Activated T-cell treated with anti-CD3 and anti-CD28 coated beads for 48 hours (primary cell): ENCODE measurements around the gene SFN.
"Not testable (repeated sequence)": the region's sequence is repeated elsewhere in the genome, so short reads cannot be mapped to it uniquely, and the experiment has no call there.

Experiments used
- DNase-seq: peaks from one replicate; pipeline ENCODE4 v3.0.0-alpha.2; 2020; ENCODE audit warnings: low read depth

Gene SFN

DNA sequence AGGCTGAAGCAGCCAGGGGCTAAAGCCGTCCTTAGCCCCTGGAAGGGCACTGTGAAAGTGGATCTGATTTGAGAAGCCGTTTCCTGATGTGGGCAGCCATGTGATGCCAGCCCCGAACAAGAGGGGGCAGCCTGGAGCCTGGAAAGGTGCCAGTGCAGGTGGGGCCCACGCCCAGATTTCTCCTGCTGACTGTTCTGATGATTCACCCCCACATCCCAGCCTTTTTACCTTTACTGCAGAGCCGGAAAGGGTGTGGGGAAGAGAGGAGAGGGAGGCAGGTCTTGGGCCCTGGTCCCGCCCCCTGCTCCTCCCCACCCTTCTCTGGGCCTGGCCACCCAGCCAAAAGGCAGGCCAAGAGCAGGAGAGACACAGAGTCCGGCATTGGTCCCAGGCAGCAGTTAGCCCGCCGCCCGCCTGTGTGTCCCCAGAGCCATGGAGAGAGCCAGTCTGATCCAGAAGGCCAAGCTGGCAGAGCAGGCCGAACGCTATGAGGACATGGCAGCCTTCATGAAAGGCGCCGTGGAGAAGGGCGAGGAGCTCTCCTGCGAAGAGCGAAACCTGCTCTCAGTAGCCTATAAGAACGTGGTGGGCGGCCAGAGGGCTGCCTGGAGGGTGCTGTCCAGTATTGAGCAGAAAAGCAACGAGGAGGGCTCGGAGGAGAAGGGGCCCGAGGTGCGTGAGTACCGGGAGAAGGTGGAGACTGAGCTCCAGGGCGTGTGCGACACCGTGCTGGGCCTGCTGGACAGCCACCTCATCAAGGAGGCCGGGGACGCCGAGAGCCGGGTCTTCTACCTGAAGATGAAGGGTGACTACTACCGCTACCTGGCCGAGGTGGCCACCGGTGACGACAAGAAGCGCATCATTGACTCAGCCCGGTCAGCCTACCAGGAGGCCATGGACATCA lies at the start of gene SFN:
SFN (plus strand) TSS at position 369 of the 904 bp plus-strand sequence; CDS start at position 433, 64 bp downstream.
- peak; percentile 58 for DNase-seq

DNA sequence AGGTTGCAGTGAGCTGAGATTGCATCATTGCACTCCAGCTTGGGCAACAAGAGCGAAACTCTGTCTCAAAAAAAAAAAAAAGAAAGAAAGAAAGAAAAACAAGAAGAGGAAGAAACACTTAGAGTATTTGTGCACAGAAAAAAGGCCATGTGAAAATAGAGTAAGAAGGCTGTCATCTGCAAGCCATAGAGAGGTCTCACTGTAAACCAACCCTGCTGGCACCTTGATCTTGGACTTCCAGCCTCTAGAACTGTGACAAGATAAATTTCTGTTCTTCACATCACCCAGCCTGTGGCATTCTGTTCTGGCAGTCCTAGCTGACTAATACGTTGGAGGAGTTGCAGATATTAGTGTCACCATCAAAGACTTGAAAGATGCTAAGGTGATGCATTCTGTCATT lies 48.6 kb upstream of the SFN start:
- no peak for DNase-seq

DNA sequence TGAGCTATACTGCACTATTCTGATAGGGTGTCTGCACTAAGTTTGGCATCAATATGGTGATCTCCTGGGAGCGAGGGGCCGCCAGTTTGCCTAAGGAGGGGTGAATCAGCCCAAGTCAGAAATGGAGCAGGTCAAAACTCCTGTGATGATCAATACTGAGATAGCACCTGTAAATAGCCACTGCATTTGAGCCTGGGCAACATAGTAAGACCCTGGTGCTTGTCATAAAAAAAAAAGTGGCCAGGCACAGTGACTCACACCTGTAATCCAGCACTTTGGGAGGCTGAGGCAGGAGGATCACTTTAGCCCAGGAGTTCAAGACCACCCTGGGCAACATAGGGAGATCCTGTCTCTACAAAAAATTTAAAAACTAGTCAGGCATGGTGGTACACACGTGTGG lies 48.1 kb upstream of the SFN start:
- DNase-seq, result no peak

DNA sequence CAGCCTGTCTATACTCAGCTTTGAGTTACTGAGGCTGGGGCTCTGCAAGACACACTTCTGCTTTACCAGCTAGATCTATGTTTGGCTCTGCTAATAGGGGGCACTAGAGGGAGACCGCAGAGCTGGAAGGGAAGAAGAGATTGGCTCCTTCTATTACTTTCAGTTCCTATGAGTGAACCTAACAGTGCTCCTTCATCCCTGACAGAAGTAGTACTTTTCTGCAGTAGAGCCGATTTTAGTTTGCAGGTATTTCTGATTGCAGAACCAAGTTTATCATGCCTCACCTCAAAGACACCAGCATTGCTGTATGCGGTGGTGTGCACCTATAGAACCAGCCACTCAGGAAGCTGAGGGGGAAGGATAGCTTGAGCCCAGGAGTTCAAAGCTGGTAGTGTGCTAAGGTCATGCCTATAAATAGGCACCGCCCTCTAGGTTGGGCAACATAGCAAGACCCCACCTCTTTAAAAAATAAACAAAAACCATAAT lies 42.1 kb upstream of the SFN start:
- DNase-seq, result no peak

DNA sequence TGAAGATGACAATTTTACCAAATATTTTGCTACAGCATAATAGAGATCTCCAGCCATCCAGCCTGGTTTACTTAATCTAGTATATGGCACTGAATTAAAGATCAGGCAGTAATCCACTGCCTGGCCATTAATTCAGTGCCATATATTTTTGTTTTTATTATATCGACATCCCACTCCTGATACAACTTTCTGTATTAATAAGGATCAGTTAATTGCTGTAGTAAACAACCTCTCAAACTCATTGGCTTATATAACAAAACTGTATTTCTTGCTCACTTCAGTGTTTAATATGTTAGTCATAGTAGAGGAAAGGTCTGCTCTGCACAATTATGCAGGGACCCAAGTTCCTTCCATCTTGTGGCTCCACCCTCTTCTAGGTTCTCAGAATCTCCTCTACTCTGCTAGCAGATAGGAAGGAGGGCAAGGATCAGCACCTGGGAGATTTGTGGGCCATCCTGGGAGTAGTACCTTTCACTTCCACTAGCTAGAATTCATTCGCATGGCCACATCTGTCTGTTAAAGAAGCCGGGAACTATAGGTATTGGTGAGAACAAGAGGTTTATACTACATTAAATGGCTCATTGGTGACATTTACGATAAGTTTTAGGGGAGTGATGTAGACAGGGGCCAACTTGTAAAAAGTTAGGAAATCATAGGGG lies 40.1 kb upstream of the SFN start:
- no peak for DNase-seq

DNA sequence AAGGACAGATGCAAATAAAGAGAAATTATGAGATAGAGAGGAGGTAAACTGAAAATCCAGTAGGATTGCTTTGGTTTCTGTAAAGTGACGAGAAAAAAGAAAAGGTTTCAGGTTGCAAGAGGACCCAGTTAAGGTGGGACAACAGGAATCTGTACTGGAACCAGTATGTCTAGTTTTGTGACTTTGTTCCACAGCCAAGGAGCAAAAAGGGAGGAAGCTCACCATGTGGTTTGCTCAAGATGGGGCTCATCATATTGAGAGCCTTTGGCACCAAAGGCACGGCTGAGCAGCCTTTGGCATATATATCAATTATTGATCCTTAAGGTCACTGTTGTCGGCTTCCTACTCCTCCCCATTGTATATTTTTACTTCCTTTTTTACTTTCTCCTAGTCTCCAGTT lies 38.2 kb upstream of the SFN start:
- DNase-seq, result no peak

DNA sequence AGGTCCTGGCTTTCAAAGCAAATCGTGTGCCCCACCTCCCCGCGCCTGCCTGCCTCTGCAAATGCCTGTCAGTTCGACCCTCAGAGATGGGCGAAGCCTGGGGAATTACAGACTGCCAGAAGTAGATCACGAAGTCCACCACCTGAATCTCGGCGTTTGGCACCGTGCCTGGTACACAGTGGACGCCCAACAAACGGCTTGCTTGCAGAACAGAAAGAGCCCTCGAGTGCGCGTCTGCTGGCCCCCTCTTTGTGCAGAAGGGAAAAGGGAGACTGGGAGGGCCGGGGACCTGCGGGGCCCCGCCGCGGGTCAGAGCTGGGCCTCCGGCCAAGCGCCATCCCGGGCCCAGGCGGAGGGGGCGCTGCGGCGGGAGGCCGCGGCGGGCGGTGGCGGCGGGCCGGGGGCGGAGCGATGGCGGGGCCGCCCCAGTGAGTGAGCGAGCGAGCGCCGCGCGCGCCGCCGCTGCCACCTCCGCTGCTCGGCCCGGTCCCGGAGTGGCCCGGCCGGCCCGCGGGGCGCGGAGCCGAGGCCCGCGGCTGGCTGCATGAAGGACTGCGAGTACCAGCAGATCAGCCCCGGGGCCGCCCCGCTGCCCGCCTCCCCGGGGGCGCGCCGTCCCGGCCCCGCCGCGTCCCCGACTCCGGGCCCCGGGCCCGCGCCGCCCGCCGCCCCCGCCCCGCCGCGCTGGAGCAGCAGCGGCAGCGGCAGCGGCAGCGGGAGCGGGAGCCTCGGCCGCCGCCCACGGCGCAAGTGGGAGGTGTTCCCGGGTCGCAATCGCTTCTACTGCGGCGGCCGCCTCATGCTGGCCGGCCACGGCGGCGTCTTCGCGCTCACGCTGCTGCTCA lies 36.5 kb upstream of the SFN start, which contains the start of gene ZDHHC18:
ZDHHC18 (plus strand) TSS at position 428 of the 845 bp plus-strand sequence; CDS start at position 545, 117 bp downstream.
- peak; percentile 79 for DNase-seq

DNA sequence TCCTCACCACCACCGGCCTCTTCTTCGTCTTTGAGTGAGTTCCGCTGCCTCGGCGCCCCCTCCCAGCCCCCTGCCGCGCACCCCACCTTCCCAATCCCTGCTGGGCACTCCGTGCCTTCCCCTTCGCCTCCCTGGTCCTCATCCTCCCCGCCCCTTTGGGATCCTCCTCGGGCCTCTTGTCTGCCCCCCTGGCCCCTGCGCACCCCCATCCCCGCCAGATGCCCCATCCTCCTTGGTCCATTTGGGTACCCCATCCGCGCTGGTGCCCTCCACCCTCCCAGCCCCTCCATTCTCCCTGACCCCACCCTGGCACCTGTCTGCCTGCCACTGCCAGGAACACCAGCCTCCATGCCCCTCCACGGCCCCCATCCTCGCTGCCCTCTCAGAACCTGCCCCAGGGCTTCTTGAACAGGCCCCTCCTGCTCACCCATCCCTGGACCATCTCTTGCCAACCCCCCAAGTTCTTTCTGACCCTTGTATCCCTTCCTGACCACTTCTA lies 35.8 kb upstream of the SFN start:
- no peak for DNase-seq

DNA sequence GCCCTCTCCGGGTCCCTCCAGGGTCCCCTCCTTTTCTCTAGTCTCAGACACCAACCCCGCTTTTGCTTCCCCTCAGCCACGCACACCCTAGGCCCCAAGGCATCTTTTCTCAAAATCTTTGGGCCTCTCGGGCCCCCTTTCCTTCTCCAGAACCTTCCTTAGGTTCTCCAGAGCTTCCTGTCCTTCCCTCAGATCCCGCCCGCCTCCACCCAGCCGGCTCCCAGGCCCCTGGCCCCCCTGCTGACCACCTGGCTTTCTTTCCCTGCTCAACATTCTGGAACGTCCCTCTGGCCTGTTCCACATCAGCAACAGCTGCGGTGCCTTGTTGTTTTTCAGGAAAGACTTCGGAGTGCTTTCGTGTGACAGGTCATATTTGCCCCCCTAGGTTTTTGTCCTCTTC lies 35.3 kb upstream of the SFN start:
- DNase-seq, result no peak

DNA sequence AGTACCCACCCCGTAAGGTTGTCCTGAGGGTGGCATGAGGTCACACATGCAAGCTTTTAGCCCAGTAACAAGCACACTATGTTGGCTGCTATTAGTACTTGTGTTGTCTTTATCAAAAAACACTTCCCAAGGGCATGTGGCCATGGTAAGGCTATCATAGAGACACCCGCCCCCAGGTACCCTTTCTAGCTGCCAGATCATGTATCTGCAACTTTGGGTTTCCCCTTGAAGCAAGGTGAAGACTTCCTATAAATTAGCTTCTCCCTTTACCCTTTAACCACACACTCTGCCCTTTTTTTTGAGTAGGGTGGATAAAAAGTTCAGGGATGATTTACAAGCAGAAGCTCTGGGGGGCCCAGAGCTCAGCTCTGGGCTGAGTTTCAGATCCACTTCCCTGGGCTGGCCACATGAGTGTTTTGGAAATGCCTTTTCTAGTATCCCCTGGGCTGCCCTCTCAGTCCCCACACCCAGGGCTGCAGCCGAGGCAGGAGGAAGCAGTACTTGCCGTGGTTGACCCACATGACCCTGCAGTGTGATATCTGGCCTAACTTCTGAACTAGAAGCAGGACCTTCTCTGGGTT lies 34.4 kb upstream of the SFN start:
- DNase-seq, result no peak

DNA sequence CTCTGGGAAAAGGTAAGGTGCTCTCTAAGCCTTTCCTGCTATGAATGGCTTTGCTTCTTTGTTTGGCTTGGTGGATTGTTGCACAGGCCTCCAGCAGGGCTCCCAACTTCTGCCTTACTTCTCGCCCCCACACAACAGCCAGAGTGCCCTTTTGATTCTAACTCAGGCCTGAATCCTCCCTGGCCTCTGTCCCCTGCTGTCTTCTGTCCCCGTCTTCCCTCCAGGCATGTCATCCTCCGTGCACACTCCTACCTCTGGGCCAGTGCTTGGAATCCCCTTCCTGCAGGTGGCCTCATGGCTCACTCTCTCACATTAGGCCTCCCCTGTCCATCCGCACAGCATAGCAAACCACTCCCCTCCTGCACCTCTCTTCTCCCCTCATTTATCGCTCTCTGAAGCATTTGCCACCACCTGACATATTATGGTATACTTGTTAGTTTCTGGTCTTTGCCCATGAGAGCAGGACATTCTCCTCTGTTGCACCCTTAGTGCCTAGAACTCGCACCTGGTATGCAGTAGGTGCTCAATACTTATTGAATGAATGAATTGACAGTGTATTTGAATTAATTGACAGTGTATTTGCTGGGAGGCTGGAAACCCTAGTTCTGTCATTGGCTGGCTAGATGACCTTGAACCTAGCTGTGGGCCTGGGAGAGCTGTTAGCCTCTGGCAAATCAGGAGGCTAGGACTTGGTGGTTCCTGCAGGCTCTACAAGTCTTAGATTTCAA lies 33.6 kb upstream of the SFN start:
- DNase-seq, result no peak

DNA sequence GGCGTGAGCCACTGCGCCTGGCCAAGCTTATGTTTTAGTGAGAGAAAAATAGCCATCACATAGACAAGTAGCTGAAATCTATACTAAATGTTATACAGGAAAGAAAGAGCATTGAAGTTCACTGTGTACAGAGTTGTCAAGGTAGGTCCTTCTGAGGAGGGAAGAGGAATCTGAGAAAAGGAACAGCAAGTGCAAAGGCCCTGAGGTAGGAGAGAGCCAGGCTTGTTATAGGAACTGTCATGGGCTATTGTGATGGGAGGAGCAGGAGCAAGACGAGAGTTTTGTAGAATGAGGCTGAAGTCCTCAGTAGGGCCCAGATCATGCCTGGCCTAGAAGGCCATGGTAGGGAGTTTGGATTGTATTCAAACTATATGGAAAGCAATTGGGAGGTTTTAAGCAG lies 31.9 kb upstream of the SFN start:
- DNase-seq, result no peak

DNA sequence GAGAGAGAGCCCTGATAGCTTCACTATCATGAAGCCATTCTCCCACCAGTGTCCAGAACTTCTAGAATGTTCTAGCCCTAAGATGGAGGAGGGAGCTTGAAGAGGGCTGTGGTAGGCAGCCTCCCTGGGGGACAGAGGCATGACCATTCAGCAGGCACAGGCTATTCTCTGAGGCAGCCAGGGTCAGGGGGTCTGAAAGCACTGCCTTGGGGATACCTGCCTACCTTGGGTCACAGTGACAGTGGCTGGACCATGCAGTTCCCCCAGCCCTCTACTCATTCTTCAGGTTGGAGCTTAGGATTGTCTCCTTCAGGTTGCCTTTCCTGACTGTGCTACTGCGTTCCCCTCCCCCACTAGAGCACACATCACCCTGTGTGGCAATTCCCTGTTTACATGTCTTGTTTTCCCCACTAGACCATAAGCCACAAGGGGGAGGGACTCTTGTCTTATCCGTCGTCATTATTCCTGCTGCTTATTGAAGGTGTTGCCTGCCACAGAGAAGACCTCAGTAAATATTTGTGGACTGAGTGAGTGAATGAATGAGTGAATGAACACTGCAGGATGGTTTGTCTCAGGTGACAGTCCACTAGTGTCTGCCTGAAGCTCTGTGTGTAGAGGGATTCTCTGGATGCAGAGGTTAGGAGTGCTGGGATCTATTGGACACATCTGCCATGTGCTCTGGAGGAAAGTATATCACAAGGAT lies 31.3 kb upstream of the SFN start:
- no peak for DNase-seq

DNA sequence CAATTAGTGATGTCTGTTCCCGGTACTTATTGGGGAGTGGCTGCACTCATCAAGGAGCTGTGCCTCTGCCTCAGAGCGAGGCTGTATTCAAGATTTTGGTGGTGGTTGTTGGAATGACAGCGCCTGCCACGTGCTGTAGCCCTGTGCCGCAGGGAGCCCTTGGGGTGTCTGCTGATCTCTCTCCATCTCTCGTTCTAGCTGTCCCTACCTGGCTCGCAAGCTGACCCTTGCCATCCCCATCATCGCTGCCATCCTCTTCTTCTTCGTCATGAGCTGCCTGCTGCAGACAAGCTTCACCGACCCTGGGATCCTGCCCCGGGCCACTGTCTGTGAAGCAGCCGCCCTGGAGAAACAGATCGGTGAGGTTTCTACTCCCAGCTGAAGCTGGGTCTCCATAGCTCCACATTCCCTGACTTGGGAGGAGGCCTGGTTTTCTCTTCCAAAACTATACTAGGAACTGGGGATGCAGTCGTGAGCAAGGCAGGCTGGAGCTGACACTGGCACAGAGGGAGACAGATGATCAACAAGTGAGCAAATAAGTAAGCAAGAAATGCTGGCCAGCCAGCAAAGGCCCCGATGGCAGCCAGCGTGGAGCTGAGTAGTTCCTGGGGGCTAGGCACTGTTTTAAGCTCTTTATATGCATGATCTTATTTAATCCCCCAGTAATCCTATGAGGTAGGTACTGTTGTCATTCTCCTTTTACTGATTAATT lies 30.5 kb upstream of the SFN start:
- DNase-seq, result no peak

DNA sequence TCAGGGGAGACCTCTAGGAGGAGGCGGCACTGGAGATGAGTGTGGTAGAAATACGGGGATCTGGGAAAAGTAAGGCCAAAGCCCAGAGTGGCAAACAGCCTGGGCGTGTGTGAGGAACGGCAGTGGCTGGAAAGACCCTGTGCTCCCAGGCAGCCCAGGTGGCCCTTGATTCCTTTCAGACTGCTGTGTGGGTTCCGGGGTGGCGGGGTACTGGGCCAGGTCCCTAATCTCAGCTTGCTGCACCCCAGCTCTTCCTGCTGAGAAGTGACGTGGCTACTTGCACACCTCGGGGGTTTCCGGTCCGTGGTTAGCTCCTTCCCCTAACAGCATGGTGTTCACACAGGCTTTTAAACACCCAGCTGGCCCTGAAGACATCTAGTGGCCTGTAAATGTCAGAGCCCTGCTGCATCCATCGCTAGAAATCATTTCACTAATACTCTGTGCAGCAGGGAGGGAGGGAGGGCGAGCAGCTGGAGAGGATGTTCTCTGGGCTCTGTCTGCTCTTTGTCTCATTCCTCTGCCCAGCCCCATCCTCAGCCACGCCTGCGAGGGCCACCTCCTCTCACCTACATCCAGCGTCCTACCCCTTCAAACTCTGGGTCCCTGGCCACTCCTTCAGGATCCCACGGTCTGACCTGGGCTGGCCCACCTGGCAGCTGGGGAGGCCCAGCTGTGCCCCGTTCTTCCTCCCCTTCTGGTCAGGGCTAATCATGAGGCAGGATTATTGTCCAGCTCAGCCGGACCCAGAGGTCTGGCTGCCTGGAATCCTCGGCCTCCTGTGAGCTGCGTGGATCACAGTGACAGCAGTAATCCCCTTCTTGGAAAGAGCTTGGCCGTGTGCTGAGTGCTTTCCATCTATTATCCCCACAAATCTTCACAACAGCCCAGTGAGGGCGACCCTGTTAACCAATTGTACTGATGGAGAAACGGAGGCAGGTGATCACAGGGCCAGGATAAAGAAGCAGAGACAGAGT lies 29.2 kb upstream of the SFN start:
- peak; percentile 71 for DNase-seq

DNA sequence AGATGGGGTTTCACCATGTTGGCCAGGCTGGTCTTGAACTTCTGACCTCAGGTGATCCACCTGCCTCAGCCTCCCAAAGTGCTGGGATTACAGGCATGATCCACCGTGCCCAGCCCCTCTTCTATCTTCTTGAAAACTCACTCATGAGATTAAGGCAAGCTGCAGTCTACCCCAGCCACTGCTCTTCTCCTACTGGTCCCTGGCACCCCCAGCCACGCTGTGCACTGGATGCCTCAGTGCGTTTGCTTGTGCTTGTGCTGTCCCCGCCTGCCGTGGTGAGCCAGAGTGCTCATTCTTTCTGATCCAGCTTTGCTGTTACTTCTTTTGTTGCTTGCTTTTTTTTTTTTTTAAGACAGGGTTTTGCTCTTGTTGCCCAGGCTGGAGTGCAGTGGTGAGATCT lies 25.3 kb upstream of the SFN start:
- DNase-seq, result not testable (repeated sequence)

DNA sequence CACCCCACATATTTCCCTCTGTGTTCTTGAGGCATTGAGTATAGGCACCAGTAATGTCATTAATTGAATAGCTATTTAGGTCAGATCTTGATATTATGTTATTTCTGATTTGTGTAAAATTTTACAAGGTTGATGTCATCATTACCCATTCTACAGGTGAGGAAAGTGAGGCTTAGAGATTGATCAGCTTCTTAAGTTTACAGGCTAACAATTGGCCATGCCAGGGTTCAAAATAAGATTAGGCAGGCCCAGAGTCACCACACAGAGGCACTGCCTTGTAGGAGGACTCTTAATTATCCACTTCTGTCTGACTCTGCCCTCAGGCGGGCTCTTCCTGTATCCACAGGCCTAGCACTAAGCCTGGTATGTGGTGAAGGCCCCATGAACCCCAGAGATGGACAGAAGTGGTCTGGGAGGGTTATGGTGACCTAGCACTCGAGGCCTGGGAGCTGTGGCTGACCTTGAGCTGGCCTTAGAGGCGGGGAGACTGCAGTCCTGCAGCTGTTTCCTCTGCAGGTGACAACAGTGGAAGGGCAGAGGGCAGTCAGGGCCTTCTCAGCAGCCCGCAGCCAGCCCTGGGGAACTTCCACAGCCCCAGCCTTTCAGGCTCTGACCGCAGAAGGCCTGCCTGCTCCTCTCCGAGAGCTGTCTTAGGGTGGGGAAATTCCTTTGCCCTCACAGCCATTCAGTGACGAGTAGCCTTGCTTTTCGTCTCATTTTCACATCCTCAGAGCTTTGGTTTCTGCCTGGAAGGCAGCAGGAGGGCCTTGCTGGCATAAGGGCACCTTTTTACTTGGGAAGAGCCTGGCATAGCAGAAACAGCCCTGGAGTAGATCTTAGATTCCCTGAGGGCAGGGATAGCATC lies 24.2 kb upstream of the SFN start:
- peak; percentile 45 for DNase-seq

DNA sequence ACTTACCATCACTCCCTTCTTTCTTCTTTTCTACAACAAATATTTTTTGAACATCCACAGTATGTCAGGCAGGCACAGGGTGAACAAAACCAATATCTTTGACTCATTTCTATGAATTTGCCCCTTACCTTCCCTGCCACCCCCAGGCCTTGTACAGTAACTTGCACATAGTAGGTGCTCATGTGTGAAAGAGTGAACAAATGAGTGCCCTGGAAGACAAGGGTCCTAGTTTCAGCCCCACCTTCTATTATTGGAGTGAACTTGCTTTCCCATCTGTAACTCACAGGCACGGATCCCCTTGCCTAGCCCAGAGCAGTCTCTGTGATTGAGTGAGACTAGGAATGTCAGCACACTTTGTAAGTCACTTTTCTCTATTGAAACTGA lies 23.6 kb upstream of the SFN start:
- DNase-seq, result no peak
